ENCODE results near the gene C5orf24.
"Not testable (repeated sequence)": the region's sequence is repeated elsewhere in the genome, so short reads cannot be mapped to it uniquely, and the experiment has no call there.

C5orf24 gene

DNA sequence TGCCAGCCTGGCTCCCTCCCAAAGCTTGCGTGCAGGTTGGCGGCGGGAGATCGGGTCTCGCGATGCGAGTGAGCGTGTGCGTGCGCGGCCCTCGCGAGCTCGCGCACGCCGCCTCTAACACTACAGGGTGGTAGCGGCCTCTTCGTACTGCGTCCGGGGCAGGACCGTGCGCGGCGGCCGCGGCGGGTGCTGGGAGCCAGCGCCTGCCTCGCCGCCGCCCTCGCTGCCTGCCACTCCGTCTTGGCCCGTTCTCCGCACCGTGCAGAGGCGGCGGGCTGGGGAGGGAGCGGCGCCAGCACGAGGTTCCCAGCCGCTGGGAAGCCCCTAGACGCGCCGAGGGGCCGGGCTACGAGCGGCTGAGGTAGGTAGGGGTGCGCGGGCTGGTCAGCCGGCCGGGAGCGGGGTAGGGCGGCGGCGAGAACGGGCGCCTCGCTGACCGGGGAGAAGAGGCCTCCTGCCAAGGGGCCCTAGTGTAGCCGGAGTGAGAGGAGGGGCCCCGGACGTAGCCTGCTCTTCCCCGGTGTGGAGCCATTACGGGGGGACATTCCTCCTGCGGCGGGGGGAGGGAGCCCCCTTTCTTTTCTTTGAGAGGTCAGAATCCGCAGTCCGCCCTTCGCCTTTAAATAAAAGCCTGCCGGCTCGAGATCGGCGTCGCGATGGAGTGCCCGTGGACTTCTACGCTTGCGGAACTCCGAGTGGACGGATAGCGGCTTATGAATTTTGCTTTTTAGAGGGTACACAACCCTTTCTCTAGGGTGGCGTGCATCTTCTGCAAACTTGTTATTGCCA lies at the start of gene C5orf24:
TSS of gene C5orf24 (plus strand) at position 117 of the 789 bp plus-strand sequence. CDS start 8,933 bp downstream, outside the sequence.
- DNase-seq: peak; percentile 55

DNA sequence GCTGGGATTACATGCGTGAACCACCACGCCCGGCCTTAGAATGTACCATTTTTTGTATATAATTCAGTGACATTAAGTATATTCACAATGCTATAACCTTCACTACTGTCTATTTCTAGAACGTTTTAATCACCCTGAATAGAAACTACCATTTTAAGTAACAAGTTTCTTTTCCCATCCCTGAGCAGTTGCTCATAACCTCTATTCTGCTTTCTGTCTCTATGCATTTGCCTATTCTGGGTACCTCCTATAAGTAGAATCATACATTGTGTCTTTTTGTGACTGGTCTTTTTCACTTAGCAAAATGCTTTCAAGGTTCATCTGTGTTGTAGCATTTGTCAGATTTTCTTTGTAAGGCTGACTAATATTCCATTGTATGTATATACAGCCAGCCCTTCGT lies 47.3 kb upstream of the C5orf24 start:
- no peak for DNase-seq

DNA sequence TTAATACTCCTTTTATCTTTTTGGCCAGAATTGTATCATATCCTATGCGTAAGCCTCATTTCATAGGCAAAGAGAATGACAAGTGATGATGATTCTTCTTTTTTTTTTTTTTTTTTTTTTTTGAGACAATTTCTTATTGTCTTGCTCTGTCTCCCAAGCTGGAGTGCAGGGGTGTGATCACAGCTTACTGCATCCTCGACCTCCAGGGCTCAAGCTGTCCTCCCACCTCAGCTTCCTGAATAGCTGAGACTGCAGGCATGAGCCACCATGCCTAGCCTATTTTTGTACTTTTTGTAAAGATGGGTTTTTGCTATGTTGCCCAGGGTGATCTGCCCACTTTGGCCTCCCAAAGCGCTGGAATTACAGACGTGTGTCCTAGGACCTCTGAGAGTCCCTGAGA lies 41.9 kb upstream of the C5orf24 start:
- DNase-seq: no peak

DNA sequence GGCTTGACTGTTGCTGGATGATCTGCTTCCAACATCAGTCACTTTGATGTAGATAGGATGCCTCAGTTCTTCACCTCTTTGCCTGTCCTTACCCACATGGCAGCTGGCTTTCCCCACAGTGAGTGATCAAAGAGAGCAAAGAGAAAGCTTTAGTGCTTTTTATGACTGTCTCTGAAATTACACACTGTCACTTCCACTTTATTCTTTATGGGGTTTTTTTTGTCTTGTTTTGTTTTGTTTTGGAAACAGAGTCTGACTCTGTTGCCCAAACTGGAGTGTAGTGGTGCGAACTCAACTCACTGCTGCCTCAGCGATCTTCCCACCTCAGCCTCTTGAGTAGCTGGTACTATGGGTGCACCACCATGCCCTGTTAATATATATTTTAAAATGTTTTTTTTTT lies 32.4 kb upstream of the C5orf24 start:
- DNase-seq: no peak

DNA sequence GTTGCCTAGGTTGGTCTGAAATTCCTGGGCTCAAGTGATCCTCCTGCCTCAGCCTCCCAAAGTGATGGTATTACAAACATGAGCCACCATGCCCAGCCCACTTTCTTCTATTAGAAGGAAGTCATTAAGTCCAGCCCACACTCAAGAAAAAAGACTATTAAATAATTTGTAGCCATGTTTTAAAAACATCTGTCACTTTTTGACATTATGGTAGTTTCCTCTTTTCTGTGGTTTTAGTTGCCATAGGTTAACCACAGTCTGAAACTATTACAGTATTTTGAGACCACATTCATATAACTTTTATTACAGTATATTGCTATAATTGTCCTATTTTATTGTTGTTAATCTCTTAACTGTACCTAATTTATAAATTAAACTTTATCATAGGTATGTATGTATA lies 31.9 kb upstream of the C5orf24 start:
- no peak for DNase-seq

DNA sequence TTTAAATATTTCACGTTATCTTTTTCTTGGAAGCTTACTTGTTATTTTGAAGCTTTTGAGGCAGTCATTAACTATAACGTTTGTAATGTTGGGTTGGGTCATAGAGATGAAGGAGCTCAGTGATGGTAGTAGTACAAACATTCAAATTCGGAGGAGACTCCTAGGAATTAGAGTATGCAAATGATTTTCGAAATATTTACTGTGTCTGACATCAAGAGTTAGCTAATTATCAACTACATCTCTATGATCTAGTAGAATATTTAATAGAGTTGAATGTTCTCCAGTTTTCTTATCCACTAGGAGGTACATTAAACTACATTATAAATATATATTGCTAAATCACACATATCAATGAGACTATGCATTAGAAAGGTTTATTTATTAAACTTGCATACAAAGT lies 28.8 kb upstream of the C5orf24 start:
- DNase-seq: no peak

DNA sequence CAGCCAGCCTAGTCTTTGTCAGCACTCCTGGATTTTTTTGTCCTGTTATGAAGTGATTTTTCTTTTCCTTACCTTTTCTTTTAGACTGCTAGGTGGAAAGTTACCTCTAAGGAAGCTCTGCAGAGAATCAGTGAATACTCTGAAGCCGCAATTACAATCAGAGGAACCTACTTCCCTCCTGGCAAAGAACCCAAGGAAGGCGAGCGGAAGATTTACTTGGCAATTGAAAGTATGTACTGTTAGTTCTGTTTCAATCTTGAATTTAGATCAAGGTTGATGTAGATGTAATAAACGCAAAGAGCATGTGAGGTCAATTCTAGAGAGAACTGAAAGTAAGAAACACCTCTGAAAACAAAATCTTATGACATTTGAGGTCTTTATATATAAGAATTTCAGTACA lies 27.0 kb upstream of the C5orf24 start:
- DNase-seq: no peak

DNA sequence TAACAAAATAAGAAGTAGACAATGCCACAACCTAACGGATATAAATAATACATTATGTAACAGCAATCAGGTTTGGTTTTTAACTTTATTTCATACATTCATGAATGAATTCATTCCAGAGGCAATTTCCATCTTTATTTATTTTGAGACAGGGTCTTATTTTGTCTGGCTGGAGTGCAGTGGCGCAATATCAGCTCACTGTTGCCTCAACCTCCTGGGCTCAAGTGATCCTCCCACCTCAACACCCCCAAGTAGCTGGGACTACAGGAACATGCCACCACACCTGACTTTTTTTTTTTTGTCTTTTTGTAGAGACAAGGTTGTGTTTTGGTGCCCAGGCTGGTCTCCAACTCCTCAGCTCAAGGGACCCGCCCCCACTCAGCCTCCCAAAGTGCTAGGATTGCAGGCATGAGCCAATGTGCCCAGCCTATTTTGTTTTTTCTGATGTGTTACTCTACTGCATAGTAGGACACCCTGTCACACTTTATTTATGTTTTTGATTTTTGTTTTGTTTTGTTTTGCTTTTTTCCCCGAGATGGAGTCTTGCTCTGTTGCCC lies 26.3 kb upstream of the C5orf24 start:
- DNase-seq: no peak

DNA sequence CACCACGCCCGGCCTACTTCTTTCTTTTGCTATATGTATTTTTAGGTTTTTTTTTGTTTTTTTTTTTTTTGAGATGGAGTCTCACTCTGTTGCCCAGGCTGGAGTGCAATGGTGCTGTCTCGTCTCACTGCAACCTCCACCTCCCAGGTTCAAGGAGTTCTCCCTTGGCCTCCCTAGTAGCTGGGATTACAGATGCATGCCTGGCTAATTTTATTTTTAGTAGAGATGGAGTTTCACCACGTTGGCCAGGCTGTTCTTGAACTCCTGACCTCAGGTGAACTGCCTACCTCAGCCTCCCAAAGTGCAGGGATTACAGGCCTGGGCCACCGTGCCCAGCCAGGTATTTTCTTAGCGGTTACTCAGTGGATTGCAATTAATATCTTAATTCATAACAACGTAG lies 23.9 kb upstream of the C5orf24 start:
- DNase-seq: no peak

DNA sequence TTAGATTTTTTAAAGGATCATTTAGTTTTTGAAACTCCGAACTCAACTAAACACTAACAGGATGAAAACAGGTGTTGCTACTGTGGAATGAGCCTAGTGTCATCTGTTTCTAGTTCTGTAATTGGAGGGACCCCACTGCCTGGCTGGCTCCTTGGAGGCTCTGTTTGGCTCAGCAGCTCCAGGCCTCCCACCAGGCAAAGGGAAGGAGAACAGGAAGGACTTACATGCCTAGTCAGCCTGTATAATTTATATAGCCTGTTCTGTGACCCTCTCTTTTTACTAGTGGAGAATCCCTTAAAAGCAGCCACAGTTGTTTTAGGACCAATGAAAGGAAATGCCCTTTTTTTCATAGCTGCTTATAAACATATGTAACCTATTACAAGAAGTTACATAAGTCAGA lies 21.1 kb upstream of the C5orf24 start:
- no peak for DNase-seq

DNA sequence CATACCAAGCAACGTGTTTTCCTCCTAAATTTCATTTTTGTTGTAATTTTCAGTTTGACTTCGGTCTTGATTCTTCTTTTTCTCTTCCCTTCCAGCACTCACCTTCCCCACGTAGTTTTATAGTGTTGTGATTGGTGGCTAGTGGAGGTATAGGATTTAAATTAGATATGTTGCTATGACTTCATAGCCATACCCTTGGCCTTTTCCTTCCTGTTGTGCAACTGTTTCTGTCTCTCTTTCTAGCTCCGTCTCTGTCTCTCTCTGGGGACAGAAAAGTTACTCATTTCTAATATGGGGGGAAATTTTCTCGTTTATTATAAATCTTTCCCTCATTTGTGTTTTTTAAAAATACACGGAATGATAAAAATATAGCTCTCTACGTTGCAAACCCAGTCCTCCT lies 20.6 kb upstream of the C5orf24 start:
- no peak for DNase-seq

DNA sequence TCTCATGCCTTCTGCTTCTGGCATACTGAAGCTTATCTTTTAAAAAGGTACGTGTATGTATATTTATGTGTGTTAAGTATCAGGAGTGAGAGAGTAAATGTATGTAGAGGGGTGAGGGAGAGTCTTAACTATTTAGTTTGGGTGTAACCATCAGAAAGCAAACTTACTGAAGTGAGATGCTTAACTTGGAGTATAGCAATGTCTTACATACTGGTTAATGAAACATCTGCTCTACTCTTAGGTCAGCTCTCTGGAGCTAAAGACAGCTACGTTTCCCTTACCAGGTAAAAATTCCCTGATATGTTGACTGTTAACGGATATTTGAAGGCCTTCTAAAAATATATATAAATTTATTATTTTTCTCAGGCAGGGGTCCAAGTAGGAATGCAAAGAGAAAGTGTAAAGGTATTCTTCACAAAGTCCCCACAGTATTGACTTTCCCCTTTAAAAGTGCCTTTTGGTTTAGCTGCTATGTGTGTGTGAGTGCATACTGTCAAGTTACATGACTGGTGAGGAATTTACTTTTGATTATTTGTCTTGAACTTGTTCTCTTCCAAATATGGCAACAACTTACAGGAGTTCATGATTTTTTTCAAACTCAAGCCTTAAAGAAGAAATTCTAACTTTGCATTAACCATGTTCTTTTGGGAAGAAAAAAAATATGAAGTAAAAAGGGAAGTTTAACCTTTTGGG lies 12.3 kb upstream of the C5orf24 start:
- no peak for DNase-seq

DNA sequence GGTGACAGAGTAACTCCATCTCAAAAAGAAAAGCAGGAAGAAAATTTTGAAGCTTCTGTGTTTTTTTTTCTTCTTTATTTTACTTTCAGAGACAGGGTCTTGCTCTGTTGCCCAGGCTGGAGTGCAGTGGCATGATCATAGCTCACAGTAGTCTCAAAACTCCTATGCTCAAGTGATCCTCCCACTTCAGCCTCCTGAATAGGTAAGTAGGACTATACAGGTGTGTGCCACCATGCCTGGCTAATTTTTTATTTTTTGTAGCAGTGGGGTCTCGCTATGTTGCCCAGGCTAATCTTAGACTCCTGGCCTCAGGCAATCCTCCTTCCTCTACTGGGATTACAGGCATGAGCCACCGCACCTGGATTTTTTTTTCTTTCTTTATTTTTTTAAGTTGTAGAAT lies 10.1 kb upstream of the C5orf24 start:
- no peak for DNase-seq

DNA sequence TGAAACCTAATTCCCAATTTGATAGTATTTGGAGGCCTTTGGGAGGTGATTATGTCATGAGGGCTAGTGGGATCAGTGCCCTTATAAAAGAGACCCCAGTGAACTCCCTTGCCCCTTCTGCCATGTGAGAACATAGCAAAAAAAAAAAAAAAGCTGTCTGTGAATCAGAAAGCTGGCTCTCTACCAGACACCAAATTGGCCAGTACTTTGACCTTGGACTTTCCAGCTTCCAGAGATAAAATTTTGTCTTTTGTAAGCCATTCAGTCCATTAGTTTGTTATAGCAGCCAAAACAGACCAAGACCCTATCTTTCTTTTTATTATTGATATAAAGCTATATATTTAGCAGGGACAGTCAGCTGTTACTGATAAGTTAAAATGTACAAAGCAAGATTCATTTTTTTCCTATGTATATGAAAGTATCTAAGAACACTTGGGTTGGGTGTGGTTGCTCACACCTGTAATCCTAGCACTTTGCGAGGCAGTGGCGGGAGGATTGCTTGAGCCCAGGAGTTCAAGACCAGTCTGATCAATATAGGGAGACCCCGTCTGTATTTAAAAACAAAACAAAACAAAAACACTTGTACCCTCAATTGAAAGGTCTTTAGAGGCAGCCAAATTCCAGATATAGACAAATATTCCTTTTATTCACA lies 8.1 kb upstream of the C5orf24 start:
- DNase-seq: no peak

DNA sequence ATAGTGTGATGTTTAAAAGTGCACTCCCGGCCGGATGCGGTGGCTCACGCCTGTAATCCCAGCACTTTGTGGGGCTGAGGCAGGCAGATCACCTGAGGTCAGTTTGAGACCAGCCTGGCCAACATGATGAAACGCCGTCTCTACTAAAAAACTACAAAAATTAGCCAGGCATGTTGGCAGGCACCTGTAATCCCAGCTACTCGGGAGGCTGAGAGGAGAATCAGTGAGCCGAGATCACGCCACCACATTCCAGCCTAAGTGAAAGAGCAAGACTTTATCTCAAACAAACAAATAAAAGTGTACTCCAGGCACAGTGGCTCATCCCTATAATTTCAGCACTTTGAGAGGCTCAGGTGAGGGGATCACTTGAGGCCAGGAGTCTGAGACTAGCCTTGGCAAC lies 7.4 kb upstream of the C5orf24 start:
- DNase-seq: not testable (repeated sequence)

DNA sequence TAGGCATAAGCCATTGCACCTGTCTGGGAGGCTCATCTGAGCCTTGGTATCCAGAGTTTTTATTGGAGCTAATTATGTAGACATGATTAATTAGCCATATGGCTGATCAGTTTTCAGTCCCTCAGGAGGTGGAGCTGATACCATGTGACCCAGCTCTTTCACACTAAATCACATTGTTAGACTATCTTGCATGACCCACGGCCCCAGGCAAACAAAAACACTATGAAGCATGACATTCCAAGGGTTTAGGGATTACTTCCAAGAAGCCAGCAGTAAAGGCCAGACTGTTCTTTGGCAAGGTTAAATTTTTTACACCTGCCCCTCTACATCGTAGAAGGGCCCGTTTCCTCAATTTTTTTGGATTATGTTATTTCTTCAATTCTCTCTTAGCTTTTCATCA lies 5.0 kb upstream of the C5orf24 start:
- no peak for DNase-seq

DNA sequence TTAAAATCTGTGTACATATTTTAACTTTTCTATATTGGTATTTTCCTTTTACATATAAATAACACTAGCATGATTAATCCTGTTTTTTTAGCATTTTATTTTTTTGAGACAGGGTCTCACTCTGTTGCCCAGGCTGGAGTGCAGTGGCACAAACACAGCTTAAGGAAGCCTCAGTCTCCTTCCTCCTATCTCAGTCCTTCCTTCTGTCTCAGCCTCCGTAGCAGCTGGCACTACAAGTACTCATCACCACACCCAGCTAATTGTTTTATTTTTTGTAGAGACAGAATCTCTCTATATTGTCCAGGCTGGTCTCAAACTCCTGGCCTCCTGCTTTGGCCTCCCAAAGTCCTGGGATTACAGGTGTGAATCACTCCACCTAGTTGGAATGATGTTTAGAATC lies 1.5 kb upstream of the C5orf24 start:
- no peak for DNase-seq

DNA sequence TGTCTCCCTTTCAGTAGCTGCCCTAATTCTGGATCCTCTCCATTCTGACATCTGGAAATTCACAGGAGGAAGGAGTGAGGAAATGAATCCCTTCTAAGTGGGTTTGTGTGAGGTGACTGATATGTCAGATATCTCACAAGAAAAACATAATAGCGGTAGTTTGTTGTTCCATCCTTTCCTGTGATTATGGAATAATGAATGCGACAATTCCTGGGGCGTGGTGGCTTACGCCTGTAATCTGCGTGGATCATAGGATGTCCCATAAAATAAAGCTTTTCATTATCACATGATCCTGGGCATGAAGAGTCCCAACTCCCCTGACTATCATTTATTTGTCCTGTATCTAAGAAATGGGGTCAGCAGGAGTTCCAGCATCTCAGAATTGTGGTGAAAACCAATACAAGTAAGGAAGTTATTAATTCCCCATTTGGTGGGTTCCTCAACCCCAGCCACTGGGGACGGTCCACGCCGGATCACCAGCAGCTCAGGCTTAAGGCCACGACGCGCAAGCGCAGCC lies 375 bp upstream of the C5orf24 start:
- no peak for DNase-seq

DNA sequence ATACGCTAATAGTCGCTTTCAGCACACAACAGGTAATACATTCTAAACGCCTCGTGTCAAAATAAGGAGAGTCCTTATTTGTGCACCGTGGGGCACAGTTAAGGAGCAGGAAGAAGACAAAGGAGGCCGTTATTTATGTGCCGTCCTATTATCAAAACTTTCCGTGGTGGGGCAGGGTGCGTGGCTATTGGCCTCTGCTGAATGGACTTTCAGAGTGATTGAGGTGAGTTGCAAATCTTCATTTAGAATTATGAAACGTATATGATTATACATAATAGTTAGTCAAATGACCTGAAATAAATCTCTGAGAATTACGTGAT lies 833 bp downstream of the C5orf24 start:
- no peak for DNase-seq

DNA sequence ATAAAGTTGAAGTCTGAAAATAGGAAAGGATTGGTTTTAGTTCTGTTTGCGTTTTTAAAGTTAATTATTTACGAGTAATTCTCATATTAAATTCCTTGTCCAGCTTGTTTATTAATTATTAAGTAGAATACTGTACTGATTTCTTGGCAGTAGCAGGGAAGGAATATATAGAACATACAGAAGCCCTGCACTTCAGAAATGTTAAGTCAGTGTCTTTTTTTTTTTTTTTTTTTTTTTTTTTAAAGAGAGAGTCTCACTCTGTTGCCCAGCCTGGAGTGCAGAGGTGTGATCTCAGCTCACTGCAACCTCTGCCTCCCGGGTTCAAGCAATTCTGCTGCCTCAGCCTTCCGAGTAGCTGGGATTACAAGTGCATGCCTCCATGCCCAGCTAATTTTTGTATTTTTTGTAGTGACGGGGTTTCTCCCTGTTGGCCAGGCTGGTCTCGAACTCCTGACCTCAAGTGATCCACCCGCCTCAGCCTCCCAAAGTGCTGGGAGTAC lies 3.7 kb downstream of the C5orf24 start:
- not testable (repeated sequence) for DNase-seq

DNA sequence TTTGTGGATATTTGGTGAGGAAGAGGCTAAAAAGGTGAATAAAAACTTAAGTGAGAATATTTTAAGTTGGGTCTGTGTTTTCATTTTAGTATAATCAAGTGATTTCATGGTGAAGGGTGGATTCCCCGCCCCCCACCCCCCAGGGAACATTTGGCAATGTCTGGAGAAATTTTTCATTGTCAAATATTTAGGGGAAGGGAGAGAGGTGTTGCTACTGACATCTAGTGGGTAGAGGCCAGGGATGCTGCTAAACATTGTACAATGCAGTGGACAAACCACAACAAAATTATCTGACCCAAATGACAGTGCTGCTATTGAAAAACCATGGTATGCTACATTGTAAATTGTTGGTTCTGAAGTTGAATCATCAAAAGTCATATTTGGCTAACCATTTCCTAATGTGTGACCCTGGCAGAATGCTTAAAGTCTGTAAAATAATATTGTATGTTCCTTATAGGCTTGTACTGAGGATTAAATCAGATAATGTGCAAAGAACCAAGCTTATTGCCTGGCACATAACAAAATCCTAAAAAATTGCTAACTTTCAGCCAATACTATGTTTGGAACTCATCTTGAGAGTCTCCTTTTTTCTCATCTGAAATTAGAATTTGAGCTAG lies 5.6 kb downstream of the C5orf24 start:
- no peak for DNase-seq

DNA sequence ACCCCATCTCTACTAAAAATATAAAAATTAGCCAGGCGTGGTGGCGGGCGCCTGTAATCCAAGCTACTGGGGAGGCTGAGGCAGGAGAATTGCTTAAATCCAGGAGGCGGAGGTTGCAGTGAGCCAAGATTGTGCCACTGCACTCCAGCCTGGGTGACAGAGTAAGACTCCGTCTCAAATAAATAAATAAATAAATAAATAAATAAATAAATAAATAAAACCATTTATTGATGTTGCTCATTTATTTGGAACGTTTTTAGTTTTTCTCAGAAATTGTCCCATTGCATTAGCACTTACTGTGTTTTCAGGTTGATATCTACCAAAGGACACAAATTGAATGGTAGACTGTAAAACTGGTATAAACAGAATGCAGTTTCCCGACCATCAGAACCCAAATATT lies 10.7 kb downstream of the C5orf24 start:
- not testable (repeated sequence) for DNase-seq

DNA sequence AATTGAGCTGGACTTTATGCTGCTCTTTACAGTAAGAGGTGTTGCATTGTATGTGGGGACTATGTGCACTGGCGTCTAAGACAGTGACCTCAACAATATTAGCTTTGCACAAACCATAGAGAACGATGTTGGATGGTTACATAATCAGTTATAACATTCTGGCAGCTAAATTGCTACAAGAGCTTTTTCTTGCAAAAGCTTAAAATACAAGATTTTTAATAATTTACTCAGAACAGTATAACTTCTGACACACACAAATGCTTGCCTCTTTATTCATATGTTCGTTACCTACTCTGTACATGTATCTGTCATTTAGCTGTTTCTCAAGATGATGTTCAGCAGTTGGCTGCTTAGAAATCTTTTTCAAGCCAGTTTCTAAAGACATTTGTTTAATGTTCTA lies 11.6 kb downstream of the C5orf24 start:
- DNase-seq: no peak

All from NCI-H1436 treated with DMSO at 0.1 percent for 48 hours (cell line).